Endothelial cell of umbilical vein (primary cell): ENCODE measurements around the gene C14orf132. TPM values are rescaled to one million over a fixed set of nuclear protein-coding genes. Genes with fewer than 3 reads are reported as not detected.

ENCODE experiments used
- BruUV-seq: library from RNA; stranded (reverse); fragments of 400-500 nt; replicated peaks from 2 replicates; lab custom pipeline; 2021; lab: Mats Ljungman, UMichigan
- CTCF ChIA-PET: fragments of 300-600, 350-600 bp; sonication (Branson Sonifier 250); formaldehyde crosslinking; loops from one replicate; lab custom pipeline; 2021; ENCODE audit warnings: antibody characterized with exemption, inconsistent platforms; lab: Charles Lee
- POLR2A ChIA-PET: fragments of 300-600, 350-600 bp; sonication (Branson Sonifier 250); formaldehyde crosslinking; loops from one replicate; lab custom pipeline; 2021; ENCODE audit warnings: antibody characterized with exemption, inconsistent platforms; lab: Charles Lee
- DNase-seq: peaks from one replicate; pipeline ENCODE4 v3.0.0-alpha.2; 2011; ENCODE audit warnings: low read depth, low spot score
- FAIRE-seq: peaks from 2 replicates; lab custom pipeline; 2011; peaks lifted over from hg19 to GRCh38; lab: Jason Lieb, UNC
- H2AFZ ChIP-seq: 2 replicates; pipeline ENCODE4 v1.6.0; 2012; ENCODE audit warnings: low read depth, low read length, control low read depth, inconsistent platforms
- H3K27ac ChIP-seq: 2 replicates; pipeline ENCODE4 v1.5.1; 2011; ENCODE audit warnings: low read depth, mild to moderate bottlenecking, control low read depth, low read length, moderate library complexity; ENCODE audit not compliant: insufficient read depth
- H3K27me3 ChIP-seq, 2 experiments: 2 replicates each; pipeline versions ENCODE4 v1.6.0 to v1.6.1; 2011; ENCODE audit warnings: low read length in 2 of 2, mixed read lengths in 1 of 2; ENCODE audit not compliant: control insufficient read depth in 2 of 2, insufficient read depth in 2 of 2
- H3K36me3 ChIP-seq, 2 experiments: 2 replicates in 1 of 2; 3 replicates in 1 of 2; pipeline ENCODE4 v1.5.1; 2011; ENCODE audit warnings: low read length in 2 of 2, mild to moderate bottlenecking in 1 of 2, moderate library complexity in 1 of 2; ENCODE audit not compliant: control insufficient read depth in 2 of 2, insufficient read depth in 2 of 2; ENCODE audit errors: extremely low read depth in 1 of 2
- H3K4me1 ChIP-seq: 3 replicates; pipeline ENCODE4 v1.5.1; 2011; ENCODE audit warnings: mild to moderate bottlenecking, low read length; ENCODE audit not compliant: control insufficient read depth, insufficient read depth; ENCODE audit errors: extremely low read depth
- H3K4me2 ChIP-seq: 2 replicates; pipeline ENCODE4 v1.6.1; 2011; ENCODE audit warnings: low read length, control low read depth, mixed read lengths; ENCODE audit not compliant: insufficient read depth
- H3K4me3 ChIP-seq, 3 experiments: fragments of 200-600 bp in 1 of 3; sonication (generic), shearing (Covaris generic) in 1 of 3; replicated peaks in 1 of 3; 2 replicates each; pipeline ENCODE4 v1.5.1; 2011 to 2016; ENCODE audit warnings: control low read depth in 3 of 3, low read length in 3 of 3, mild to moderate bottlenecking in 2 of 3, inconsistent platforms in 1 of 3, low read depth in 1 of 3, moderate library complexity in 1 of 3; ENCODE audit not compliant: insufficient read depth in 1 of 3
- H3K79me2 ChIP-seq: 2 replicates; pipeline ENCODE4 v1.6.0; 2012; ENCODE audit warnings: low read length, inconsistent platforms; ENCODE audit not compliant: control insufficient read depth, insufficient read depth
- H3K9ac ChIP-seq: replicated peaks from 2 replicates; pipeline ENCODE3; 2011; ENCODE audit warnings: low read length, control low read depth; ENCODE audit not compliant: insufficient read depth; ENCODE audit errors: extremely low read depth
- H3K9me1 ChIP-seq: replicated peaks from 3 replicates; pipeline ENCODE4 v1.6.0; 2011; ENCODE audit warnings: mild to moderate bottlenecking, low read length; ENCODE audit not compliant: control insufficient read depth, insufficient read depth; ENCODE audit errors: extremely low read depth
- H3K9me3 ChIP-seq: replicated peaks from 2 replicates; pipeline ENCODE4 v1.5.1; 2012; ENCODE audit warnings: low read length, inconsistent platforms; ENCODE audit not compliant: control insufficient read depth, insufficient read depth
- H4K20me1 ChIP-seq: replicated peaks from 2 replicates; pipeline ENCODE3; 2011; ENCODE audit warnings: mild to moderate bottlenecking, low read length; ENCODE audit not compliant: control insufficient read depth, insufficient read depth; ENCODE audit errors: extremely low read depth
- CTCF ChIP-seq, 2 donors: IDR thresholded peaks; 1 replicate in 1 of 2; 2 replicates in 1 of 2; pipeline ENCODE4 v1.5.1; 2011; ENCODE audit warnings: low read length in 2 of 2, mild to moderate bottlenecking in 2 of 2, moderate library complexity in 2 of 2, control low read depth in 1 of 2, inconsistent platforms in 1 of 2, low read depth in 1 of 2; ENCODE audit not compliant: insufficient read depth in 1 of 2; ENCODE audit errors: extremely low read depth in 1 of 2
- EZH2 ChIP-seq: IDR thresholded peaks from 2 replicates; pipeline ENCODE4 v1.6.1; 2012; ENCODE audit warnings: borderline replicate concordance, low read depth, mild to moderate bottlenecking, moderate library complexity, low read length, inconsistent platforms; ENCODE audit not compliant: severe bottlenecking
- FOS ChIP-seq: IDR thresholded peaks from 2 replicates; pipeline ENCODE4 v1.6.1; 2011; ENCODE audit warnings: mild to moderate bottlenecking, low read length, moderate library complexity, borderline replicate concordance; ENCODE audit not compliant: insufficient read depth
- GATA2 ChIP-seq: IDR thresholded peaks from 2 replicates; pipeline ENCODE4 v1.7.0; 2011; ENCODE audit warnings: low read depth, mild to moderate bottlenecking, moderate library complexity, mixed read lengths, low read length; ENCODE audit not compliant: insufficient read length, insufficient read depth
- JUN ChIP-seq: IDR thresholded peaks from 2 replicates; pipeline ENCODE4 v1.6.1; 2011; ENCODE audit warnings: borderline replicate concordance, low read depth; ENCODE audit not compliant: insufficient read length, insufficient read depth
- MAX ChIP-seq: IDR thresholded peaks from 2 replicates; pipeline ENCODE4 v1.6.1; 2011; ENCODE audit not compliant: insufficient read depth, insufficient read length
- MYC ChIP-seq: IDR thresholded peaks from one replicate; pipeline ENCODE4 v1.6.1; 2011; ENCODE audit warnings: mild to moderate bottlenecking, low read depth, low read length
- POLR2A ChIP-seq: IDR thresholded peaks from 2 replicates; pipeline ENCODE4 v1.6.1; 2012; ENCODE audit warnings: low read depth, mild to moderate bottlenecking, control low read depth, low read length
- POLR2AphosphoS5 ChIP-seq: IDR thresholded peaks from 2 replicates; pipeline ENCODE4 v1.6.1; 2012; ENCODE audit warnings: low read depth, mild to moderate bottlenecking, control low read depth, low read length, moderate library complexity; ENCODE audit not compliant: insufficient read depth
- dilution Hi-C: fragments of 300-500 bp; cut with MboI; formaldehyde crosslinking; loops from one replicate; pipeline ENCODE4 v1.15.0; 2019; ENCODE audit warnings: low sequenced_read_pairs; ENCODE audit not compliant: extremely low pct_ligation_motif_present
- intact Hi-C: fragments of 100-400 bp; cut with micrococcal nuclease; formaldehyde crosslinking; loops from one replicate; pipeline ENCODE4 v1.10.0; 2022
- polyA plus RNA-seq, 4 experiments: library from polyadenylated mRNA; depleted of rRNA in 3 of 4; stranded (reverse) in 3 of 4; unstranded in 1 of 4; fragments of >200 nt; gene quantifications; 2 replicates each; pipeline versions ENCODE4 v1.2.1 to v1.2.3, GENCODE V29; 2011 to 2012; ENCODE audit warnings: missing spikeins in 1 of 4
- total RNA-seq: library from RNA; stranded (reverse); gene quantifications from 2 replicates; pipeline ENCODE4 v1.2.3, GENCODE V29; 2021

C14orf132 gene
- total and polyA plus RNA-seq, 2 donors (not counting 3 experiments of a cell fraction or from before 2014, with no cell fraction given): 3.2 to 7.6 TPM

GRCh38 chr14:96054661-96055060, 15.5 kb downstream of the C14orf132 start:
- ChIA-PET CTCF (no interaction called here), POLR2A (no interaction called here)
- H3K9ac ChIP-seq: no peak overlapping the region
- BruUV-seq: no TSS peak
- no peak overlapping the region for H3K4me3 ChIP-seq
- H3K27ac ChIP-seq: no peak overlapping the region
- no peak overlapping the region for H3K4me2 ChIP-seq
- no peaks in the 10 kb centered on the region for H3K27me3 ChIP-seq
- TF ChIP-seq MYC: no peak
- no peak for TF ChIP-seq FOS
- TF ChIP-seq POLR2AphosphoS5: no peak
- TF ChIP-seq EZH2: no peak
- TF ChIP-seq POLR2A: no peak
- no peak for TF ChIP-seq CTCF (IDR thresholded peaks at IDR 0.05; ENCODE audit: extremely low read depth in 1 of 2, insufficient read depth in 1 of 2, low read depth in 1 of 2, low read length in 2 of 2)
- no peak for TF ChIP-seq GATA2
- TF ChIP-seq MAX: no peak
- no peak for TF ChIP-seq JUN
- no peak for DNase-seq
- H3K36me3 ChIP-seq: no peaks in the 10 kb centered on the region
- no peak overlapping the region for H2AFZ ChIP-seq
- FAIRE-seq: no peak
- no peaks in the 10 kb centered on the region for H4K20me1 ChIP-seq
- H3K9me1 ChIP-seq: no peaks in the 10 kb centered on the region
- dilution Hi-C loops: no loop called here
- no peaks in the 10 kb centered on the region for H3K4me1 ChIP-seq
- intact Hi-C loops: no loop called here
- no peaks in the 10 kb centered on the region for H3K79me2 ChIP-seq
- no peaks in the 10 kb centered on the region for H3K9me3 ChIP-seq
